HepG2 (cell line): Measurements from ENCODE around the gene MYO18A. TPM values are rescaled to one million over a fixed set of nuclear protein-coding genes. Genes with fewer than 3 reads are reported as not detected.

Source experiments
- BORCS8-MEF2B ChIP-seq: sonication (generic); formaldehyde crosslinking; IDR thresholded peaks from 2 replicates; pipeline ENCODE4 v1.8.0; 2022; ENCODE audit warnings: mild to moderate bottlenecking, missing genetic modification reagents
- HOXA7 ChIP-seq: sonication (generic); formaldehyde crosslinking; IDR thresholded peaks from 2 replicates; pipeline ENCODE4 v1.8.1; 2022; ENCODE audit warnings: mild to moderate bottlenecking, missing genetic modification reagents, moderate library complexity
- MLXIP ChIP-seq: sonication (generic); formaldehyde crosslinking; IDR thresholded peaks from 2 replicates; pipeline ENCODE4 v1.9.0; 2021; ENCODE audit warnings: missing genetic modification reagents, borderline replicate concordance
- SKIL ChIP-seq: sonication (generic); formaldehyde crosslinking; IDR thresholded peaks from 2 replicates; pipeline ENCODE4 v1.8.0; 2022; ENCODE audit warnings: missing genetic modification reagents, mild to moderate bottlenecking, moderate library complexity, borderline replicate concordance
- TAF15 ChIP-seq: fragments of 200-400 bp; formaldehyde crosslinking; IDR thresholded peaks from one replicate; pipeline ENCODE4 v1.6.1; 2018; ENCODE audit warnings: mild to moderate bottlenecking, low read depth, low read length; ENCODE audit not compliant: poor library complexity, severe bottlenecking
- U2AF2 ChIP-seq: fragments of 200-400 bp; formaldehyde crosslinking; IDR thresholded peaks from 2 replicates; pipeline ENCODE4 v1.6.1; 2017; ENCODE audit warnings: low read depth, mild to moderate bottlenecking, low read length
- UBTF ChIP-seq: sonication (generic); formaldehyde crosslinking; IDR thresholded peaks from 2 replicates; pipeline ENCODE4 v1.4.0; 2020; ENCODE audit warnings: mild to moderate bottlenecking, missing genetic modification reagents
- ZBTB26 ChIP-seq: IDR thresholded peaks from 2 replicates; pipeline ENCODE4 v1.6.1; 2016; ENCODE audit warnings: missing compliant biosample characterization, missing genetic modification reagents, borderline replicate concordance
- ZNF30 ChIP-seq: sonication (generic); formaldehyde crosslinking; IDR thresholded peaks from 2 replicates; pipeline ENCODE4 v1.5.0; 2020; ENCODE audit warnings: mild to moderate bottlenecking, missing genetic modification reagents
- ZNF431 ChIP-seq: sonication (generic); formaldehyde crosslinking; IDR thresholded peaks from 2 replicates; pipeline ENCODE4 v1.9.0; 2022; ENCODE audit warnings: missing genetic modification reagents, low read depth, mild to moderate bottlenecking, borderline replicate concordance
- ZNF704 ChIP-seq: sonication (generic); formaldehyde crosslinking; IDR thresholded peaks from 2 replicates; pipeline ENCODE4 v1.8.1; 2023; ENCODE audit warnings: mild to moderate bottlenecking, inconsistent platforms, moderate library complexity, missing genetic modification reagents, borderline replicate concordance
- ZNF891 ChIP-seq: sonication (generic); formaldehyde crosslinking; IDR thresholded peaks from 2 replicates; pipeline ENCODE4 v1.5.0; 2020; ENCODE audit warnings: mild to moderate bottlenecking, missing genetic modification reagents
- polyA plus RNA-seq, 8 experiments: library from polyadenylated mRNA; depleted of rRNA in 3 of 8; stranded (reverse) in 7 of 8; unstranded in 1 of 8; fragments of >200 nt; fragmentation: Illumina TruSeq in 4 of 8; extraction: Trizol in 4 of 8; gene quantifications; 2 replicates each; pipeline versions ENCODE4 v1.2.1 to v1.2.3, GENCODE V29; 2011 to 2016; ENCODE audit warnings: low read depth in 4 of 8, missing spikeins in 1 of 8, mixed read lengths in 1 of 8; ENCODE audit not compliant: insufficient read depth in 1 of 8
- total RNA-seq, 5 experiments: library from RNA; depleted of rRNA; stranded (reverse); fragments of >200 nt; fragmentation: Illumina TruSeq; extraction: Trizol; gene quantifications; 2 replicates each; pipeline ENCODE4 v1.2.3, GENCODE V29; 2016; ENCODE audit warnings: low read depth in 1 of 5
- TF ChIP-seq, protein P1 (sequence below): sonication (generic); formaldehyde crosslinking; IDR thresholded peaks from 2 replicates; pipeline ENCODE4 v1.9.0; 2022; ENCODE audit warnings: low read depth, missing genetic modification reagents
- TF ChIP-seq, protein P2 (sequence below): IDR thresholded peaks from 2 replicates; pipeline ENCODE4 v1.6.1; 2016; ENCODE audit warnings: low read depth

Gene MYO18A
- total and polyA plus RNA-seq, 2 of the 13 experiments (the other 11 are each of a cell fraction or from before 2014, with no cell fraction given): 16.8 to 24.8 TPM

- TF ChIP-seq, protein P1, sequence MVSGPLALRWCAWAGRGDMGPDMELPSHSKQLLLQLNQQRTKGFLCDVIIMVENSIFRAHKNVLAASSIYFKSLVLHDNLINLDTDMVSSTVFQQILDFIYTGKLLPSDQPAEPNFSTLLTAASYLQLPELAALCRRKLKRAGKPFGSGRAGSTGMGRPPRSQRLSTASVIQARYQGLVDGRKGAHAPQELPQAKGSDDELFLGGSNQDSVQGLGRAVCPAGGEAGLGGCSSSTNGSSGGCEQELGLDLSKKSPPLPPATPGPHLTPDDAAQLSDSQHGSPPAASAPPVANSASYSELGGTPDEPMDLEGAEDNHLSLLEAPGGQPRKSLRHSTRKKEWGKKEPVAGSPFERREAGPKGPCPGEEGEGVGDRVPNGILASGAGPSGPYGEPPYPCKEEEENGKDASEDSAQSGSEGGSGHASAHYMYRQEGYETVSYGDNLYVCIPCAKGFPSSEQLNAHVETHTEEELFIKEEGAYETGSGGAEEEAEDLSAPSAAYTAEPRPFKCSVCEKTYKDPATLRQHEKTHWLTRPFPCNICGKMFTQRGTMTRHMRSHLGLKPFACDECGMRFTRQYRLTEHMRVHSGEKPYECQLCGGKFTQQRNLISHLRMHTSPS (CRISPR knock-in tag): no peak
- TF ChIP-seq HOXA7: no peak
- TF ChIP-seq MLXIP (CRISPR knock-in tag): no peak
- TF ChIP-seq ZNF431 (CRISPR knock-in tag): no peak
- no peak for TF ChIP-seq BORCS8-MEF2B (CRISPR knock-in tag)
- TF ChIP-seq ZNF30 (CRISPR knock-in tag): no peak
- TF ChIP-seq, protein P2, sequence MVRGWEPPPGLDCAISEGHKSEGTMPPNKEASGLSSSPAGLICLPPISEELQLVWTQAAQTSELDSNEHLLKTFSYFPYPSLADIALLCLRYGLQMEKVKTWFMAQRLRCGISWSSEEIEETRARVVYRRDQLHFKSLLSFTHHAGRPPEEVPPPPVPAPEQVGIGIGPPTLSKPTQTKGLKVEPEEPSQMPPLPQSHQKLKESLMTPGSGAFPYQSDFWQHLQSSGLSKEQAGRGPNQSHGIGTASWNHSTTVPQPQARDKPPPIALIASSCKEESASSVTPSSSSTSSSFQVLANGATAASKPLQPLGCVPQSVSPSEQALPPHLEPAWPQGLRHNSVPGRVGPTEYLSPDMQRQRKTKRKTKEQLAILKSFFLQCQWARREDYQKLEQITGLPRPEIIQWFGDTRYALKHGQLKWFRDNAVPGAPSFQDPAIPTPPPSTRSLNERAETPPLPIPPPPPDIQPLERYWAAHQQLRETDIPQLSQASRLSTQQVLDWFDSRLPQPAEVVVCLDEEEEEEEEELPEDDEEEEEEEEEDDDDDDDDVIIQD: no peak
- no peak for TF ChIP-seq ZBTB26 (CRISPR knock-in tag)
- no peak for TF ChIP-seq U2AF2
- TF ChIP-seq ZNF704 (CRISPR knock-in tag): no peak
- no peak for TF ChIP-seq SKIL (CRISPR knock-in tag)
- TF ChIP-seq TAF15: no peak
- no peak for TF ChIP-seq ZNF891 (CRISPR knock-in tag)
- TF ChIP-seq UBTF (CRISPR knock-in tag): no peak
These were observed 136.6 kb downstream of the MYO18A start (continued) for GRCh38 chr17:29043539-29044145.
